Retinal pigment epithelial cell (primary cell): ENCODE data around the gene PI4KB.

Experiments used
- DNase-seq: peaks from one replicate; pipeline ENCODE4 v3.0.0-alpha.2; 2010; ENCODE audit warnings: low read depth
- H3K4me3 ChIP-seq: 2 replicates; pipeline ENCODE4 v1.5.1; 2011; ENCODE audit warnings: mild to moderate bottlenecking, low read length, control low read depth, moderate library complexity
- TF ChIP-seq, protein P1 (sequence below): conservative IDR thresholded peaks from 2 replicates; pipeline ENCODE4 v1.5.1; 2011; ENCODE audit warnings: low read depth, low read length, control low read depth, inconsistent platforms

The PI4KB gene

DNA sequence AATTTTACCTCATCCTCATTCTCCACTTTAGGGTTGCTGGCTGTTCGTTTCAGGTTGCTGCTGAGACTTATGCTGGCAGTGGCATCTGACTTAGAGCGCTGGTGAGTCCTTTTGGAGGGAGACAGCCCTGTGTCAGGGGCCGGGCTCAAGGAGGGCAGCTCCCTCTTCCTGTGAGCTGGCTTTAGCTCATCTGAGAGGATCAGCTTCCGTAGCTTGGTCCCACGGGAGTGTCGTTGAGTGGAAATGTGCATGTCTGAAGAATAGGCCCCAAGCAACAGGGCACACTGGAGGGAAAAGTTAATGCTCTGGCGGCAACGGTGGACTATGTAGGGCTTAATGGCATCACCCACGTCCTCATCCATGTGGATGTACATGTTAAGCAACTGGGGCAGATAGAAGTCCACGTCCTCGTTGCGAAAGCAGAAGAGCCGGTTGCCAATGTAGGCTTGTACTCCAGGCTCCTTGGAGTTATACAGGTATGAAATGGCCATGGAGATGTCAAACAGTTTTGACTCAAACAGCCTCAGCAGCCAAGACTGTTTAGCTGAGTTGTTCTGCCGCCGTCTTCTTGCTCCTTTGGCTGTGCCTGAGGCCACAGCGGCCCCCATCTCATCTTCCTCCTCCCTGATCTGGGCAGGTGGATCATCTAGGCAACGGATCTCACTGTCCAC lies 11.5 kb downstream of the PI4KB start:
- no peak for DNase-seq
- TF ChIP-seq, protein P1, sequence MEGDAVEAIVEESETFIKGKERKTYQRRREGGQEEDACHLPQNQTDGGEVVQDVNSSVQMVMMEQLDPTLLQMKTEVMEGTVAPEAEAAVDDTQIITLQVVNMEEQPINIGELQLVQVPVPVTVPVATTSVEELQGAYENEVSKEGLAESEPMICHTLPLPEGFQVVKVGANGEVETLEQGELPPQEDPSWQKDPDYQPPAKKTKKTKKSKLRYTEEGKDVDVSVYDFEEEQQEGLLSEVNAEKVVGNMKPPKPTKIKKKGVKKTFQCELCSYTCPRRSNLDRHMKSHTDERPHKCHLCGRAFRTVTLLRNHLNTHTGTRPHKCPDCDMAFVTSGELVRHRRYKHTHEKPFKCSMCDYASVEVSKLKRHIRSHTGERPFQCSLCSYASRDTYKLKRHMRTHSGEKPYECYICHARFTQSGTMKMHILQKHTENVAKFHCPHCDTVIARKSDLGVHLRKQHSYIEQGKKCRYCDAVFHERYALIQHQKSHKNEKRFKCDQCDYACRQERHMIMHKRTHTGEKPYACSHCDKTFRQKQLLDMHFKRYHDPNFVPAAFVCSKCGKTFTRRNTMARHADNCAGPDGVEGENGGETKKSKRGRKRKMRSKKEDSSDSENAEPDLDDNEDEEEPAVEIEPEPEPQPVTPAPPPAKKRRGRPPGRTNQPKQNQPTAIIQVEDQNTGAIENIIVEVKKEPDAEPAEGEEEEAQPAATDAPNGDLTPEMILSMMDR: no peak
- no peak overlapping the region for H3K4me3 ChIP-seq

DNA sequence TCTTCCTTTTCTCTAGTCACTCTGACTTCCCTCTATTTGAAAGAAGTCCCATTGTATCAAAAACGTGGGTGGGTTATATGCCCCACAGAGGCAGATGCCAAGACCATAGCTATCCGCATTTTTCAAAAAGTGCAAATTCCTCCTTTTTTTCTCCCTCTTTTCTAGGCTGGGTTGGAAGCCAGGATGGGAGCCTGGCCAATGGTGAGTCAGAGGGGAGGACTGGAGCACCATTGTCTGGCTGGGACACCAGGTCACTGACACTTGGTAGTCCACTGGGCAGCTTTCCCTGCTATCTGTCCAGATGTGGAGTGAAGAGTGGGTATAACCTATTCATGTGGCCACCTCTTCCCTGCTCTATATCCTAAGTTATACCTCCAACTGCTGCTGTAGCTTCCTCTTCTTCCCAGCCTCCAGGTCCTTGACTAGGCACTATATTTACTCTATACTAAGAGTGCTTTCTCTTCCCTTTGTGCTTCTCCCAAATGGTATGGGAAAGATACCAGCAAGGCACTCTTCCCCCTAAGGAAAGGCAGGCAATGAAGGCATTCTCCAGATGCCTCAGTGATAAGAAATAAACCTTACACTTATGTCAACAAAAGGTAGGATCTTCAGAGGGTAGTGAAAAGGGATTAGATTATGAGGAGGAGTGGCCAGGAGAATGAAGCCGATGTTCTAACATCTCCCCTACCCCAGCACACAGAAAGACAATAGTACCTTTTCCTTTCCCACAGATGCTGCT lies 12.9 kb downstream of the PI4KB start:
- no peak overlapping the region for H3K4me3 ChIP-seq
- TF ChIP-seq, protein P1: no peak
- peak; percentile 46 for DNase-seq

DNA sequence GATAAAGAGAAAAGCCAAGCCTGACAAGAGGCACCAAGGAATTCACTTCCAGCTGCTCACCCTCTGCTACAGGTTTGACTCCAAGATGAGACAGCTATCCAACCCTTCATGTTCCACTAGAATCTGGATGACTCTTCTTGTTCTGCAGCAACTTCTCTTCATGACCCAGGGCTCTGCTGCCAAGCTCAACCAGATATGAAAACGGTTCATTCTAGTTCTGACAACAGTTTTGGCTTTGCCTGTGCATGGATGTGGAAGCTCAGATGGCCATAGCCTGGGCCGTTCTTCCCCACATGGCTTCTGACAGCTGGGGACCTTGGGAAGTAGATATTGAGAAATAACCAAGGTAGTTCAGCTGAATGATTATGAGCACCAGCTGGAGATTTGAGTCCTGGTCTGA lies 13.7 kb downstream of the PI4KB start:
- TF ChIP-seq, protein P1: no peak
- no peak overlapping the region for H3K4me3 ChIP-seq
- no peak for DNase-seq

DNA sequence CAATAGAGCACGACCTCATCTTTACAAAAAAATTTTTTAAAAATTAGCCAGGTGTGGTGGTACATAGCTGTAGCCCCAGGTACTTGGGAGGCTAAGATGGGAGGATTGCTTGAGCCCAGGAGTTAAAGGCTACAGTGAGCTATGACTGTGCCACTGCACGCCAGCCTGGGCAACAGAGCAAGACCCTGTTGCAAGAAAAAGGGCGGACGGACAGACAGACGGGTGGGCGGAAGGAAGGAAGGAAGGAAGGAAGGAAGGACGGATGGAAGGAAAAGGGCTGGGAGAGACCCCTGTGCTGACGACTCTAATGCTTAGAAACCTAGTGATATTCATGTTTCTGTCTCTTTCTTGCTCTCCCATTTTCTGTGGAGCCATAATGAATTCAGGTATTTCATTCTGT lies 14.4 kb downstream of the PI4KB start:
- H3K4me3 ChIP-seq: no peak overlapping the region
- no peak for DNase-seq
- TF ChIP-seq, protein P1: no peak

DNA sequence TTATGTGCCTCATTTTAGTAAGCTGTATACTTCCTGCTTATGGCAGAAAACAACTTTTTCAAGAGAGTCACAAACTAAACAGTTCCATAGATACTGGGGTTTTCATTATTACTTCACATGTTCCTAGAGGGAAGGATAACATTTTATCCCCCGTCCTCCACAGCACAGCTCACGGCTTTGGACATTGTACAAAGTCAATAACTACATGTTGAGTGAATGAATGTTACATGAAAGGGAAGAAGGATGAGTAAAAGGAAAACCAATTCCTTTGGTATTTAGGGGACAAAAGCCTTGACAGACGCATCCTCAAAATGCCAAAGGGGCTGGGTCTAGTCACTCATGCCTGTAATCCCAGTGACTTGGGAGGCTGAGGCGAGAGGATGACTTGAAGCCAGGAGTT lies 14.8 kb downstream of the PI4KB start:
- DNase-seq: no peak
- TF ChIP-seq, protein P1: no peak
- H3K4me3 ChIP-seq: no peak overlapping the region

DNA sequence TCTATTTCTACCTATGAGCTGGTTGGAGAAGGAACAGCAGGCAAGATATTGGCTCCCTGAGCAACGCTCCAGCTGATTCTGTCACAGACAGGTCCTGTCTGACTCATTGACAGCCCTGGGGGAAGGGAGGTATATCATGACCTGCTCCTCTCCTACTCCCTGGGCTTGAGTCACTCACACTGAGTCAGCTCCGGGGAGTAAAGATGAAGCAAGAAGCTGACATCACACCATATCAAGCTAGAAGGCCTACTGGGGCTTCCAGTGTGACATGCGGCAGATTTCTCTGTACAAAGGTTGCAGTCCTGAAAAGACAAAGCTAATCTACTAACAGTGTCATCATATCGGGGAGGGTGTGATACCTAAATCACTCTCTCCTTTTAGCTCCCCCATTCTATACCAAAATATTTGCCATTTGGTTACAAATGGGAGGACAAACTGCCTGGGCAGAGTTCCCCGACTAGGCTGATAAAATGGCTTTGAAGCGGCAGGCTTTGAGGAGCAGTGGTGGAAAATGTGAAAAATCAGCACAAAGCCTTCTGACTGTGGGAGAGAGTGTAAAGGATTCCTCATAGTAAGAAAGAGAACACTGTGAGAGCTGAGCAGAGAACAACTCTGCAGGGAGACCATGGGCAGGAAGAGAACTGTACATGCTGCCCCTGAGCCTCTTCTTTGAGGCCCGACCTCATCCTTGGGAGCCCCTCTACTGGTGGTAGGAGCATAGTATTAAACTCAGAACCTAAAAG lies 15.5 kb downstream of the PI4KB start:
- peak; percentile 79 for DNase-seq
- H3K4me3 ChIP-seq: no peak overlapping the region
- TF ChIP-seq, protein P1: no peak
